ENCODE measurements around the gene SYDE2. TPM values are rescaled to one million over a fixed set of nuclear protein-coding genes. Genes with fewer than 3 reads are reported as not detected.
"Not testable (repeated sequence)": the region's sequence is repeated elsewhere in the genome, so short reads cannot be mapped to it uniquely, and the experiment has no call there.

The SYDE2 gene
- total RNA-seq, 6 experiments from 2014 or later, result 9.1 to 12.3 (median 10.3) TPM

GRCh38 chr1:85188530-85188929, 12.3 kb downstream of the SYDE2 start:
- Mint-ChIP-seq H3K4me3 (peak overlapping the region; percentile 25; the same call in 1 of the 2 replicates), H3K4me1 (ENCODE audit: low read depth) (peaks cover 15% of the 10 kb centered on the region), H3K27ac (peak overlapping the region; percentile 81), H3K36me3 (ENCODE audit: low read depth) (peaks cover 14% of the 10 kb centered on the region), H3K9me3 (0 out of 2 replicates have a peak, but pooled peaks cover 6% of the 10 kb centered on the region), H3K27me3 (ENCODE audit: insufficient read depth) (no peaks in the 10 kb centered on the region)
- peak; percentile 32 for DNase-seq
- TF ChIP-seq CTCF (IDR thresholded peaks at IDR 0.05), result no peak

GRCh38 chr1:85187021-85187420, 13.8 kb downstream of the SYDE2 start:
- not testable (repeated sequence) for H3K27me3 Mint-ChIP-seq (ENCODE audit: insufficient read depth); H3K4me3 Mint-ChIP-seq; H3K27ac Mint-ChIP-seq; DNase-seq; H3K9me3 Mint-ChIP-seq
- peaks cover 24% of the 10 kb centered on the region for H3K36me3 Mint-ChIP-seq (ENCODE audit: low read depth)
- H3K4me1 Mint-ChIP-seq (ENCODE audit: low read depth), result peaks cover 15% of the 10 kb centered on the region

GRCh38 chr1:85184245-85184644, 16.6 kb downstream of the SYDE2 start:
- Mint-ChIP-seq H3K4me1 (ENCODE audit: low read depth) (peaks cover 22% of the 10 kb centered on the region), H3K27ac (no peak overlapping the region), H3K4me3 (no peak overlapping the region), H3K9me3 (0 out of 2 replicates have a peak, but pooled peaks cover 6% of the 10 kb centered on the region), H3K27me3 (ENCODE audit: insufficient read depth) (no peaks in the 10 kb centered on the region), H3K36me3 (ENCODE audit: low read depth) (peaks cover 32% of the 10 kb centered on the region)
- DNase-seq, result no peak
- TF ChIP-seq CTCF (IDR thresholded peaks at IDR 0.05), result no peak

GRCh38 chr1:85182700-85183099, 18.1 kb downstream of the SYDE2 start:
- DNase-seq, result no peak
- Mint-ChIP-seq H3K9me3 (no peaks in the 10 kb centered on the region), H3K4me1 (ENCODE audit: low read depth) (peaks cover 9% of the 10 kb centered on the region; the same call in 1 of the 2 replicates), H3K27ac (no peak overlapping the region), H3K4me3 (no peak overlapping the region), H3K27me3 (ENCODE audit: insufficient read depth) (no peaks in the 10 kb centered on the region), H3K36me3 (ENCODE audit: low read depth) (peaks cover 20% of the 10 kb centered on the region)
- TF ChIP-seq CTCF (IDR thresholded peaks at IDR 0.05), result no peak

- no peak overlapping the region for H3K27ac Mint-ChIP-seq
- peaks cover 9% of the 10 kb centered on the region; the same call in 1 of the 2 replicates for H3K4me1 Mint-ChIP-seq (ENCODE audit: low read depth)
- H3K4me3 Mint-ChIP-seq, result no peak overlapping the region
- TF ChIP-seq CTCF (IDR thresholded peaks at IDR 0.05), result no peak
- H3K36me3 Mint-ChIP-seq (ENCODE audit: low read depth), result peaks cover 33% of the 10 kb centered on the region
- no peak for DNase-seq
- no peaks in the 10 kb centered on the region for H3K9me3 Mint-ChIP-seq
- H3K27me3 Mint-ChIP-seq (ENCODE audit: insufficient read depth), result no peaks in the 10 kb centered on the region
These were observed 19.9 kb downstream of the SYDE2 start for GRCh38 chr1:85180869-85181268.

- DNase-seq, result no peak
- TF ChIP-seq CTCF (IDR thresholded peaks at IDR 0.05), result no peak
- Mint-ChIP-seq H3K27ac (no peak overlapping the region), H3K9me3 (no peaks in the 10 kb centered on the region), H3K4me1 (ENCODE audit: low read depth) (peaks cover 9% of the 10 kb centered on the region; the same call in 1 of the 2 replicates), H3K27me3 (ENCODE audit: insufficient read depth) (no peaks in the 10 kb centered on the region), H3K36me3 (ENCODE audit: low read depth) (peaks cover 33% of the 10 kb centered on the region), H3K4me3 (no peak overlapping the region)
These were observed 21.3 kb downstream of the SYDE2 start for GRCh38 chr1:85179522-85179921.
